ENCODE measurements around the gene NHERF1. TPM values are rescaled to one million over a fixed set of nuclear protein-coding genes. Genes with fewer than 3 reads are reported as not detected.

Gene NHERF1
- total RNA-seq, 1 experiment from 2014 or later, result 218 TPM

DNA sequence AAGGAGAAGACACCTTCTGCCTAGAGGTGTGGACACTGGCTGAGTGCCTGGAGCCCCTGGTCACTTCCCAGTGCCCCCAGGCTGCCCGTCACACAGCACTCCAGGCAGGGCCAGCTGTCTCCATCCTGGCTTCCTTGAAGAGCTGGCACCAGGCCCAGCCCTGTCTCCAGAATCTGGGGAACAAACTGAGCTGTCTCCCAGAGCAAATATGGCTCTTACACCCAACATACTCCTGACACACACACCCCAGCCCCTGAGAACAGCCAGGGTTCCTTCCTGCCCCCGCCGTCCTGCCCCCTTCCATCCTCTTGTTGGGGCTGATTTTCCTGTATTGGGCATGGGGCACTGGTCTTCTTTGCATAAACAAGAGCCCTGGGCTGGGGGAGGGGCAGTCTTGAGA is 9.1 kb downstream of the NHERF1 start:
- Mint-ChIP-seq H3K27ac (ENCODE audit: unreplicated experiment) (peak overlapping the region; percentile 94), H3K4me1 (ENCODE audit: low read depth, unreplicated experiment) (peaks cover 43% of the 10 kb centered on the region), H3K27me3 (ENCODE audit: insufficient read depth, unreplicated experiment) (no peaks in the 10 kb centered on the region), H3K36me3 (ENCODE audit: insufficient read depth, unreplicated experiment) (peaks cover 43% of the 10 kb centered on the region), H3K9me3 (ENCODE audit: unreplicated experiment) (peaks cover 6% of the 10 kb centered on the region), H3K4me3 (ENCODE audit: unreplicated experiment) (no peak overlapping the region)
- CTCF ChIA-PET, result interaction anchor here (1.1 to 5.0 kb wide), 2 partner anchors 9 to 34 kb away, joined by 3 to 102 read pairs; partner anchors contain the start of gene NHERF1
- intact Hi-C loops (cut with micrococcal nuclease; ENCODE audit: unreplicated experiment), result no loop called here
- Histone ChIP-seq H3K36me3 (ENCODE audit: control insufficient read depth, insufficient read depth, low read length) (peaks cover 4% of the 10 kb centered on the region), H3K4me1 (peaks cover 69% of the 10 kb centered on the region), H3K4me3 (ENCODE audit: low read depth, low read length) (no peak overlapping the region), H3K9me3 (no peaks in the 10 kb centered on the region), H3K27me3 (replicated peaks; ENCODE audit: control insufficient read depth, insufficient read depth, low read length) (no peaks in the 10 kb centered on the region)
- no peak for DNase-seq
- TF ChIP-seq, protein P1, sequence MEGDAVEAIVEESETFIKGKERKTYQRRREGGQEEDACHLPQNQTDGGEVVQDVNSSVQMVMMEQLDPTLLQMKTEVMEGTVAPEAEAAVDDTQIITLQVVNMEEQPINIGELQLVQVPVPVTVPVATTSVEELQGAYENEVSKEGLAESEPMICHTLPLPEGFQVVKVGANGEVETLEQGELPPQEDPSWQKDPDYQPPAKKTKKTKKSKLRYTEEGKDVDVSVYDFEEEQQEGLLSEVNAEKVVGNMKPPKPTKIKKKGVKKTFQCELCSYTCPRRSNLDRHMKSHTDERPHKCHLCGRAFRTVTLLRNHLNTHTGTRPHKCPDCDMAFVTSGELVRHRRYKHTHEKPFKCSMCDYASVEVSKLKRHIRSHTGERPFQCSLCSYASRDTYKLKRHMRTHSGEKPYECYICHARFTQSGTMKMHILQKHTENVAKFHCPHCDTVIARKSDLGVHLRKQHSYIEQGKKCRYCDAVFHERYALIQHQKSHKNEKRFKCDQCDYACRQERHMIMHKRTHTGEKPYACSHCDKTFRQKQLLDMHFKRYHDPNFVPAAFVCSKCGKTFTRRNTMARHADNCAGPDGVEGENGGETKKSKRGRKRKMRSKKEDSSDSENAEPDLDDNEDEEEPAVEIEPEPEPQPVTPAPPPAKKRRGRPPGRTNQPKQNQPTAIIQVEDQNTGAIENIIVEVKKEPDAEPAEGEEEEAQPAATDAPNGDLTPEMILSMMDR (IDR thresholded peaks at IDR 0.05; ENCODE audit: insufficient read depth in 1 of 2, low read depth in 1 of 2, low read length in 1 of 2, severe bottlenecking in 1 of 2, unreplicated experiment in 1 of 2), result no peak
- POLR2A ChIA-PET, result interaction anchor here (0.6 kb wide), 2 partner anchors 19 to 205 kb away, joined by 5 to 8 read pairs; partner anchors contain the start of gene NAT9
- BruUV-seq (replicated peaks), result no TSS peak

DNA sequence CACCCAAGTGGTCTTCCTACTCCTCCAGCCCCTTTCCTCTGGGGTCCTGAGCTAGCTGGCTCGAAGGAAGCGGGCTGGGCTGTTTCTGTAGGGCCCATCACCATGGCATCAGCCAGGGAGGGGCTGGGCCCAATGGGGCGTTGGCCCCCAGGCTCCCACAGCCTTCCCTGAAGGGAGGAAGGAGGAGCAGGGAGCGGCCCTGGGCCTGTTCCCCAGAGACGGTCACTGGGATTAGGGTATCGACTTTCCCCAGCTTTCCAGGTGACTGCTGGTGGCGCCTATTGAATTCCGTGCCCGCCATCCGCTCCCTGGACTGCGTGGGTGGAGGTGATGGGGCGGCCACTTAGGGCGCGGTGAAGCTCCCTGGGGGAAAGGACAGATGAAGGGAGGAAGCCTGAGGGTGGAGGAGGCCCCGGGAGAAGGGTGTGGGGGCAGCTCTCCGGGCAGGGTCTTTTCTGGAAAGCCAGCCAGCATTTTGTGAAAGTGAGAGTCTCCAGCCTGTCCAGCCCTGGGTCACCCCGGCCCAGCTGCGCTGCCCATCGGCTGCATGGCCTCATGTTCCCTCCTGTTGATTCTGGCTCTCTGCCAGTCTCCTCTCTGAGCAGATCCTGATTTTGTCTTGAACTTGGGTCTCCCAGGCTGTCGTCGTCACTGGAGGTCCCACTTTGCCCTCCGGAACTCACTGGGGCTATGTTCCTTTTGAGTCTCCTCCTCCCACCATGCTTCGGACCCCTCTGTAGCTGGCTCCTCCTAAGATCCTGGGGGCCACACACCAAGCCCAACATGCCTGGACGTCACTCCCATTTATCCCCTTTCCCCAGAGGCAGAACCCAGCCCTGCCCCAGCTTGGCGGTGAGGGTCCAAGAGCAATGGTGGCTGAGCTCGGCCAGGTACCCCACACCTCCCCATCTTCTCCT is 9.8 kb downstream of the NHERF1 start:
- H3K9me3 ChIP-seq, result no peaks in the 10 kb centered on the region
- intact Hi-C loops (cut with micrococcal nuclease; ENCODE audit: unreplicated experiment), result no loop called here
- no peak overlapping the region for H3K4me3 ChIP-seq (ENCODE audit: low read depth, low read length)
- Mint-ChIP-seq H3K27ac (ENCODE audit: unreplicated experiment) (peak overlapping the region; percentile 94), H3K36me3 (ENCODE audit: insufficient read depth, unreplicated experiment) (peaks cover 37% of the 10 kb centered on the region), H3K9me3 (ENCODE audit: unreplicated experiment) (no peaks in the 10 kb centered on the region), H3K4me3 (ENCODE audit: unreplicated experiment) (peak overlapping the region; percentile 69), H3K4me1 (ENCODE audit: low read depth, unreplicated experiment) (peaks cover 42% of the 10 kb centered on the region), H3K27me3 (ENCODE audit: insufficient read depth, unreplicated experiment) (no peaks in the 10 kb centered on the region)
- no peaks in the 10 kb centered on the region for H3K27me3 ChIP-seq (replicated peaks; ENCODE audit: control insufficient read depth, insufficient read depth, low read length)
- peak in 1 of 2 experiments; percentile 32 for DNase-seq
- H3K4me1 ChIP-seq, result peaks cover 69% of the 10 kb centered on the region
- ChIA-PET CTCF (interaction anchor here (1.1 to 5.0 kb wide), 4 partner anchors 10 to 33 kb away, joined by 3 to 102 read pairs (median 25); partner anchors contain the start of genes NHERF1 and RAB37), POLR2A (interaction anchor here (0.6 to 2.3 kb wide), 3 partner anchors 8 to 22 kb away, joined by 3 to 40 read pairs (median 5); partner anchors contain the start of gene NAT9)
- peaks cover 2% of the 10 kb centered on the region for H3K36me3 ChIP-seq (ENCODE audit: control insufficient read depth, insufficient read depth, low read length)
- TF ChIP-seq, protein P1 (IDR thresholded peaks at IDR 0.05; ENCODE audit: insufficient read depth in 1 of 2, low read depth in 1 of 2, low read length in 1 of 2, severe bottlenecking in 1 of 2, unreplicated experiment in 1 of 2), result no peak
- BruUV-seq (replicated peaks), result no TSS peak

DNA sequence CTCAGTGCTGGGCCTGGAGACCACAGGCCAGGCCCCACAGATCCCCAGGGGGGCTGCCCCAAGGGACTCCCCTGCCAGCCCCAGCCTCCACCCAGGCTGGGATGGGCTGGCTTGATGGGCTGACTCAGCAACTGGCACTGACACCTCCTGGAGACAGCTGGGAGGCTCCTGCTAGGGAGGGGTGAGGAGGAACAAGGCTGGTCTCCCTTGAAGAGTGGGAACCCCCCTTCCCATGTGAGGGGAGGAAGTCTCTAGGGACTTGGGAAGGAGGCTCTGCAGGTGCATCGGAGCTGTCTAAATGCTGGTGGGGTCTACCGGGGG is 10.4 kb downstream of the NHERF1 start:
- no peaks in the 10 kb centered on the region for H3K9me3 ChIP-seq
- ChIA-PET CTCF (interaction anchor here (1.1 to 5.0 kb wide), 7 partner anchors 11 to 101 kb away, joined by 3 to 102 read pairs (median 14); partner anchors contain the start of genes NAT9, NHERF1 and RAB37), POLR2A (interaction anchor here (0.6 to 2.3 kb wide), 3 partner anchors 9 to 23 kb away, joined by 3 to 40 read pairs (median 9); no protein-coding TSS in a partner anchor)
- TF ChIP-seq, protein P1 (IDR thresholded peaks at IDR 0.05; ENCODE audit: insufficient read depth in 1 of 2, low read depth in 1 of 2, low read length in 1 of 2, severe bottlenecking in 1 of 2, unreplicated experiment in 1 of 2), result no peak
- H3K27me3 Mint-ChIP-seq (ENCODE audit: insufficient read depth, unreplicated experiment), result no peaks in the 10 kb centered on the region
- no peaks in the 10 kb centered on the region for H3K27me3 ChIP-seq (replicated peaks; ENCODE audit: control insufficient read depth, insufficient read depth, low read length)
- H3K4me1 Mint-ChIP-seq (ENCODE audit: low read depth, unreplicated experiment), result peaks cover 41% of the 10 kb centered on the region
- H3K9me3 Mint-ChIP-seq (ENCODE audit: unreplicated experiment), result no peaks in the 10 kb centered on the region
- intact Hi-C loops (cut with micrococcal nuclease; ENCODE audit: unreplicated experiment), result no loop called here
- no peak overlapping the region for H3K4me3 ChIP-seq (ENCODE audit: low read depth, low read length)
- BruUV-seq (replicated peaks), result no TSS peak
- DNase-seq, result peak in 1 of 2 experiments; percentile 40
- H3K27ac Mint-ChIP-seq (ENCODE audit: unreplicated experiment), result peak overlapping the region; percentile 94
- peaks cover 2% of the 10 kb centered on the region for H3K36me3 ChIP-seq (ENCODE audit: control insufficient read depth, insufficient read depth, low read length)
- H3K36me3 Mint-ChIP-seq (ENCODE audit: insufficient read depth, unreplicated experiment), result peaks cover 34% of the 10 kb centered on the region
- H3K4me3 Mint-ChIP-seq (ENCODE audit: unreplicated experiment), result peak overlapping the region; percentile 69
- peaks cover 69% of the 10 kb centered on the region for H3K4me1 ChIP-seq
